Fibroblast of mammary gland (primary cell): ENCODE measurements around the gene PTPRN2.

Source experiments
- DNase-seq: peaks from one replicate; pipeline ENCODE4 v3.0.0-alpha.2; 2010; ENCODE audit warnings: low read depth
- H3K4me3 ChIP-seq: 2 replicates; pipeline ENCODE4 v1.5.1; 2011; ENCODE audit warnings: low read depth, mild to moderate bottlenecking, low read length, moderate library complexity; ENCODE audit not compliant: control insufficient read depth
- TF ChIP-seq, protein P1 (sequence below): conservative IDR thresholded peaks from 2 replicates; pipeline ENCODE4 v1.5.1; 2011; ENCODE audit warnings: low read depth, low read length, inconsistent platforms; ENCODE audit not compliant: control insufficient read depth, insufficient read depth

Gene PTPRN2

DNA sequence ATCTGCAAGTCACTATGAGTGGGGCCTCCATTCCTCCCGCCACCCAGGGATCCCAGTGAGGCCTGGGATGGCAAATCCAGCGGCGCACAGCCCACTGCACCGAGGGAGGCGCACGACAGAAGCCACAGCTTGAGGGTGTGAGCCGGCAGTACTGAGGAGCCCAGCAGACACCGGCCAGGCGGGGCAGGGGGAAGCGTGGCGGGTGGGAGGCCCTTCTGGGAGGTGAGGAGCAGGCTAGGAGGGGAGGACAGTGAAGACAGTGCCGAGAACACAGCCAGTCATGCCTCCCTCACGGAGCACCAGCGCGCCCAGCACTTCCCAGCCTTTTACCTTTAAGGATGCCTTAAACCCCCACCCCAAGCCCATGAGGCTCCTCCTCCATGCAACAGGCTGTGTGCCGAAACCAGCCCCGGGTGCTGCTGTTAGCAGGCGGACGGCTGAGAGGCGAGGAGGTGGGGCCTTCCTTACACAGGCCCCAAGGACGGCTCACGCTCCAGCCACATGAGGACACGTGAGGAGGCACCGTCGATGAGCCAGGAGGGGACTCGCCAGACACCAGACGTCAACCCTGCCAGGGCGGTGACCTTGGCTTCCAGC, 258.5 kb downstream of the PTPRN2 start:
- TF ChIP-seq, protein P1, sequence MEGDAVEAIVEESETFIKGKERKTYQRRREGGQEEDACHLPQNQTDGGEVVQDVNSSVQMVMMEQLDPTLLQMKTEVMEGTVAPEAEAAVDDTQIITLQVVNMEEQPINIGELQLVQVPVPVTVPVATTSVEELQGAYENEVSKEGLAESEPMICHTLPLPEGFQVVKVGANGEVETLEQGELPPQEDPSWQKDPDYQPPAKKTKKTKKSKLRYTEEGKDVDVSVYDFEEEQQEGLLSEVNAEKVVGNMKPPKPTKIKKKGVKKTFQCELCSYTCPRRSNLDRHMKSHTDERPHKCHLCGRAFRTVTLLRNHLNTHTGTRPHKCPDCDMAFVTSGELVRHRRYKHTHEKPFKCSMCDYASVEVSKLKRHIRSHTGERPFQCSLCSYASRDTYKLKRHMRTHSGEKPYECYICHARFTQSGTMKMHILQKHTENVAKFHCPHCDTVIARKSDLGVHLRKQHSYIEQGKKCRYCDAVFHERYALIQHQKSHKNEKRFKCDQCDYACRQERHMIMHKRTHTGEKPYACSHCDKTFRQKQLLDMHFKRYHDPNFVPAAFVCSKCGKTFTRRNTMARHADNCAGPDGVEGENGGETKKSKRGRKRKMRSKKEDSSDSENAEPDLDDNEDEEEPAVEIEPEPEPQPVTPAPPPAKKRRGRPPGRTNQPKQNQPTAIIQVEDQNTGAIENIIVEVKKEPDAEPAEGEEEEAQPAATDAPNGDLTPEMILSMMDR: no peak
- DNase-seq: no peak
- H3K4me3 ChIP-seq: no peak overlapping the region

DNA sequence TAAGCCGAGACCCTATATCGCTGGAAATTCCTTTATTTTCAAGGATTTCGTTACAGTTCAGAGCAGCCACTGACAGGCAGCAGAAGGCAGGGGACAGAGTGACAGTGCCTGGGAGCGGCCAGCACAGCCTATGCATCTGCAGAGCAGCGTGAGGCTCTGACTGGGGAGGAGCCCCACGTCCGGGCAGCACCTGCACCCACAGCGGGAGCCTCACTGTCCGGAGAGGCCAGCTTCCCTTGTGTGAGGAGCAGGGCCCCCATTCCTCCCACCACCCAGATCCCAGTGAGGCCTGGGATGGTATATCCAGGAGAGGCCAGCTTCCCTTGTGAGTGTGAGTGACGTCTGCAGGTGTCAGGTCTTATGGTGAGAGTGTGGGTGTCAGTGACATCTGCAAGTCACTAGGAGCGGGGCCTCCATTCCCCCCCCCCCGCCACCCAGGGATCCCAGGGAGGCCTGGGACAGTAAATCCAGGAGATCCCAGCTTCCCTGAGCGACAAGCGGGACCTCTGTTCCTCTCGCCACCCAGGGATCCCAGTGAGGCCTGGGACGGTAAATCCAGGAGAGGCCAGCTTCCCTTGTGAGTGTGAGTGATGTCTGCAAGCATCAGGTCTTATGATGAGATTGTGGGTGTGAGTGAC, 259.1 kb downstream of the PTPRN2 start:
- TF ChIP-seq, protein P1: no peak
- no peak overlapping the region for H3K4me3 ChIP-seq
- no peak for DNase-seq

DNA sequence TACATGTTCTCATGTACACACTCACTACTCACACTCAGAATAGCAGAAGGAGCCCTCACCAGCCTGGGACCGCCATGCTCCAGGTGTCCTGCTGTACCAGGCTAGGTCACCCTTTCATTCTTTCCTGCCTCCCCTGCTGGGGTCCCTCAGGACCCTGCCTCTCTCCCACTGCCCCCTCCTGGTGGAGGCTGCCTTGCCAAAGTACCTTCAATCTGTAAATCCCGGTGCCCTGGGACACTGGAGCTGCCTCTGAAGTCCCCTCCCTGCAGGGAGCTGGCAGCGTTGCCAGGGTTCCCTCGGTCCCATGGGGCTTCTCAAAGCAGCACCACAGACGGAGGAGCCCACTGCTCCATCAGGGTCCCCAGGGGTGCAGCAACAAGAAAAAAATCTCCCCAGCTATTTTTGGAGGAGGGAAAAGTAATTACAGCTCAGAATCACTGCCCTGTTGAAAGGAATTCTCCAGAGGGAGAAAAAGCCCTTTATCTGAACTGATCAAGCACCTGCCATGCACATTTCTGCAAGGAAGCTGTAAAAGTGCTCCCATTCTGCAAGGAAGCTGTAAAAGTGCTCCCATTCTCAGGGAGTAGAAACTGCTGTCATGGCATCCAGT, 259.9 kb downstream of the PTPRN2 start:
- DNase-seq: no peak
- no peak overlapping the region for H3K4me3 ChIP-seq
- TF ChIP-seq, protein P1: no peak

DNA sequence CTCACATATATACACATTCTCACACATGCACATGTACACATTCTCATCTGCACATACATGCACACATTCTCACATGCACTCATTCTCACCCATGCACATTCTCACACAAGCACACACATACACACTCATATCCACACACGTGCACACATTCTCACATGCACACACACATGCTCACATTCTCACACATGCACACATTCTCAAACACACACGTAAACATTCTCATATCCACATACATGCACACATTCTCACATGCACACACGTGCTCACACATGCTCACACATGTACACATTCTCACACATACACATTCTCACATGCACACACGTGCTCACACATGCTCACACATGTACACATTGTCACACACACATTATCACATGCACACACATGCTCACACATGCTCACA, 260.6 kb downstream of the PTPRN2 start:
- H3K4me3 ChIP-seq: no peak overlapping the region
- TF ChIP-seq, protein P1: no peak
- no peak for DNase-seq

DNA sequence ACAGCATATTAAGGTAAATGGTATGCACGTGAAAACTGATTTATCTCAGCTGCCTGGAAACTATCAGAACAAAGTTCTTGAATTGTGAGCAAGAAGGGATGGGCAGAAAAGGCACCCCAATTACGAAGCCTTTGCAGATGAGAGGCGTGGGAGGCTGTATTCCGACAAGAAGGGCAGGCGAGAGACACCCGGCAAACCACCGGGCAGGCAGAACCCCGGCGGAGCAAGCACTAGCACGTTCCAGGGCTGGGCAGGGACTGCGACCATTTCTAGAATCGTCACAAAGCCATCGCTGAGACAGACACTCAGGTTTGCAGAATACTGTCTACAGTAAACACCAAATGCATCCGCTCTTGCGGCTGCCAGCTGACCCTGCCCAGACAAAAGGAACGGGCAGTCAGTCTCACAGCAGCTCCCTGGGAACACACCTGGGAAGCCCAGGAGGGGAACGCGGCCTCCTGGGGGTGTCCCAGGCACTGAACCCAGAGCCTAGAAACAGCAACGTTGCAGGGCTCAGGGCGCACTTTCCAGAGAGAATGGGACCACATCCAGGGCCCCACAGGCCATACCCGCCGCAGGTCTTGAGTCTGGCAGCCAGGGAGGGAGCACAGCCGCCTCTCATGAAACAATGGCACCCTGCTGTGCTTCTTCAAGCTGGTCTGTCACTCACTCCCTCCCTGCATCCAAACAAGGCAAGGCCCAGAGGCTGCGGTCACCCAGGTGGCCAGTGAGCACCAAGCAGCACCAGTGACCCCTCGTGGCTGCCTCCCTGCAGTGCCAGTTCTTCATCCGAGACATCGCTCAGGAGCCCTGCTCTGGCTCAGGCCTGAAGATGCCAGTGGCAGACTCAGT, 261.9 kb downstream of the PTPRN2 start:
- TF ChIP-seq, protein P1: no peak
- no peak for DNase-seq
- no peak overlapping the region for H3K4me3 ChIP-seq
